HAP-1 (cell line): ENCODE data around the gene ASTN2.

ENCODE experiments used
- DNase-seq, 2 experiments: peaks; one replicate each; pipeline ENCODE4 v3.0.0-alpha.2; 2016 to 2020; ENCODE audit warnings: low spot score in 2 of 2
- H3K27me3 ChIP-seq: fragments of 250-450 bp; sonication (Bioruptor Pico); 2 replicates; pipeline ENCODE4 v1.5.1; 2020; ENCODE audit warnings: low read depth, mild to moderate bottlenecking, moderate library complexity
- H3K36me3 ChIP-seq: fragments of 250-450 bp; sonication (Bioruptor Pico); replicated peaks from 2 replicates; pipeline ENCODE4 v1.5.1; 2020; ENCODE audit warnings: mild to moderate bottlenecking
- H3K4me1 ChIP-seq: fragments of 250-450 bp; sonication (Bioruptor Pico); 2 replicates; pipeline ENCODE4 v1.5.1; 2020; ENCODE audit warnings: mild to moderate bottlenecking
- H3K4me3 ChIP-seq: fragments of 250-450 bp; sonication (Bioruptor Pico); 2 replicates; pipeline ENCODE4 v1.5.1; 2020; ENCODE audit warnings: mild to moderate bottlenecking, moderate library complexity
- H3K9me3 ChIP-seq: fragments of 250-450 bp; sonication (Bioruptor Pico); 2 replicates; pipeline ENCODE4 v1.5.1; 2020; ENCODE audit warnings: mild to moderate bottlenecking, moderate library complexity
- in situ Hi-C: fragments of 300-500 bp; cut with MboI; formaldehyde crosslinking; loops from 3 replicates; pipeline ENCODE4 v1.14.3; 2020; ENCODE audit warnings: low sequenced_read_pairs, inconsistent platforms, mixed read lengths

Gene ASTN2

DNA sequence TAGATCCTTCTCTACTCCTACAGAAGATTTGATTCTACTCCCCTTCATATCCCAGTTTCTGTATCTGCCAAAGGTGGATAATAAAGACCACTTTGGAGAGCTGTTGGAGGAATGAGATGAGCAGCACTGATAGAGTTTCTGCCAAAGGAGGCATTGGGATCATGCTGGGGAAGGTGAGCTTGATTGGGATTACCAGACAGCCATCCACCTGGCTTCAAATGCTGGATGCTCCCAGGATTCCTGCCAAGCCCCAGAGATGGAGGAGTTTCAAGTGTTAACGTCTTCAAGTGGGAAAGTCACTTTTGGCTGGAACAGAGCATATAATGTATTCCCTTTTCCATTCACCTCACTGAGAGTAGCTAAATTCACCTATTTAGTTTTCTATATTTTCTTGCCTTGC is 379.3 kb downstream of the ASTN2 start:
- no peaks in the 10 kb centered on the region for H3K27me3 ChIP-seq
- no peak for DNase-seq
- no peaks in the 10 kb centered on the region for H3K4me1 ChIP-seq
- no peaks in the 10 kb centered on the region for H3K36me3 ChIP-seq
- no peak overlapping the region for H3K4me3 ChIP-seq
- no peaks in the 10 kb centered on the region for H3K9me3 ChIP-seq
- in situ Hi-C loops = no loop called here

DNA sequence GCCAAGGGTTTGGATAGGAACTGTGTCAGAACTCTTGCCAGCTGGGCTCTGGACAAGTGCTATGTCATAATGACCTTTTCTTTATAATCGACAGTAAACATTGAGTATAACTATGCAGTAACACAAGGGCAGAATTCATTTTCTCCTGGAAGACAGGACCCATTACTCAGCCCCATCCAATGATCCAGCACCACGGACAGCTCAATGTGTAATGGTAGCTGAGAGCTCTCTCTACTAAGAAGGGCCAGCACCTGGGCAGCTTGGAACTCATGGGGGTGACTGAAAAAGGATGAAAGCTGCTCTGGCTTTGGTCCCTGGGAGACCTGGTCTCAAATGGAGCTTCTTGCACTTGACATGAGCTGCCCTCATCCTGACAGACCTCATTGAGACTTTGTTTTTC is 380.0 kb downstream of the ASTN2 start:
- DNase-seq = peak in 1 of 2 experiments; percentile 36
- H3K36me3 ChIP-seq = no peaks in the 10 kb centered on the region
- no peaks in the 10 kb centered on the region for H3K4me1 ChIP-seq
- H3K4me3 ChIP-seq = no peak overlapping the region
- in situ Hi-C loops = no loop called here
- no peaks in the 10 kb centered on the region for H3K27me3 ChIP-seq
- H3K9me3 ChIP-seq = no peaks in the 10 kb centered on the region

DNA sequence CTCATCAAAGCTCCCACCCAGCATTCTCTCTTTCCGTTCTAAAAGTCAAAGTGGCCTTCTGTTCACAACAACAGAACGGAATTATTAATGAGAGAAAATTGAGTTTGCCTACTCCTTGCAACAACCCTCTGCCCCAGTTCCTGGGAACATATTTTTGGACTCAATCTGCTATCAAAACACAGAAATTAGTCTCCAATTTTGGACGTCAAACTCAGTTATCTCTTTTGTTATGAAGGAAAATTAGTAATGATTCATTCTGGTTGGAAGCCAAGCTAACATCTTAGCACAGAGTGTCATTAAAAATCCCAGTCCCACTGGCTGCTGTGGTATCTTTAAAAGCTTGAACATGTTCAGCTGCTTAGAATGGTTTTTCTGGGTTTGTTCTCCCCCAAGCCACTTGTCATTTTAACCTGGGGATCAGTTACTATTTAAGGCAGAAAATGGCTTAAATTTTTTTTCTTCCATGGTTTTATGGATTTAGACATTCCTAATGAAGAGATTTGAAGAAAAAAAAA is 384.5 kb downstream of the ASTN2 start:
- no peak for DNase-seq
- H3K4me1 ChIP-seq = no peaks in the 10 kb centered on the region
- in situ Hi-C loops = no loop called here
- H3K9me3 ChIP-seq = no peaks in the 10 kb centered on the region
- no peaks in the 10 kb centered on the region for H3K27me3 ChIP-seq
- H3K36me3 ChIP-seq = no peaks in the 10 kb centered on the region
- no peak overlapping the region for H3K4me3 ChIP-seq

DNA sequence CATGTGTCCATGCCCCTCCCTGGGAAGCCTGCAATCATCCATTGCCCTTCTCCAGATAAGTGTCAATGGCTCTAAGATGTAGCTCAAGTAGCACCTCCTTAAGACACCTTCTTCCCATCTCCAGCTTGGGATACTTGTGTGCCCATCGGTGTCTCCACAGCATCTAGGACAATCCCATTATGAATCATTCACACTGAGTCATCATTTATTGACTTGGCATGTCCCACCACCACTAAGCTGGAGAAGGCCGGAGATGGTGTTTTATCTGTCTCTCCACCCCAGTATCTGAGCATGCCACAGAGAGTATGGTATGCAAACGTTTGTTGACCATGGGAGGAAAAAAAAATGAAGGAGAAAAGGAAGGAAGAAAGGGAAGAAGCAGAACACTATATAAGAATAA is 385.5 kb downstream of the ASTN2 start:
- H3K9me3 ChIP-seq = no peaks in the 10 kb centered on the region
- no peak overlapping the region for H3K4me3 ChIP-seq
- in situ Hi-C loops = no loop called here
- no peaks in the 10 kb centered on the region for H3K4me1 ChIP-seq
- H3K36me3 ChIP-seq = no peaks in the 10 kb centered on the region
- H3K27me3 ChIP-seq = no peaks in the 10 kb centered on the region
- no peak for DNase-seq

DNA sequence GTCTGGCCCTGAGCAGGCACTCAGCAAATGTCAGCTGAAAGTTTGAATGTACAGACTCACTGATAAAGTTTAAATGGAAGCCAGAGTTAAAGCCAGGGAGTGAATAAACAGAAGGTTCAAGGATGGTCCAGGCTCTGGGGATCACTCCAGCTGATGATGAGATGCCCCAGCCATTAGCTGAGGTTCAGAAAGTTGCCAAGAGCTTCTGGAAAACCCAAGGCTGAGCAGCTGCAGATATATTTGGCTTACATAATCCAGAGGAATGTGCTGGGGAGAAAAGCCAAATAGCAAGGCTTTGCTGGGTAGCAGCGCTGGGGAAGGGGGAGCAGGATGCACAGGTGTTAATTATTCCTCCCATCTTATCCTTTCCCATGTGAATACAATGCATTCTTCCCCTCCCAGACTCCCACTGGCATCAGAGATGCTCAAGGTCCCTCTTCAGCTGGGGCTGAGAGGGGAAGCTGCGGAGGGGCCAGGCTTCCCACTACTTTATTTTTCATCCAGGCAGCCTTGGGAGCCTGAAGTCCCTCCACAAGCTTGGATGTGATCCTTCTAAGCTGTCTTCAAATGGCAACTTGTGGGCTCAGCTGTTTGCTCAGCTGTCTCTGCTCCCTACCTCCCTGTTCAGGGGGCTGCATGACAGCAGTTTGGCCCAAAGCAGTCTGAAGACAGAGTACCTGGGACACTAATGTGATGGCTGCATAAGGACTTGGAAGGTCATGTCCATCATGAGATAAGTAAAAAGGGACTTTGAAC is 386.6 kb downstream of the ASTN2 start:
- in situ Hi-C loops = no loop called here
- DNase-seq = no peak
- H3K36me3 ChIP-seq = no peaks in the 10 kb centered on the region
- no peaks in the 10 kb centered on the region for H3K4me1 ChIP-seq
- H3K9me3 ChIP-seq = no peaks in the 10 kb centered on the region
- no peaks in the 10 kb centered on the region for H3K27me3 ChIP-seq
- no peak overlapping the region for H3K4me3 ChIP-seq

DNA sequence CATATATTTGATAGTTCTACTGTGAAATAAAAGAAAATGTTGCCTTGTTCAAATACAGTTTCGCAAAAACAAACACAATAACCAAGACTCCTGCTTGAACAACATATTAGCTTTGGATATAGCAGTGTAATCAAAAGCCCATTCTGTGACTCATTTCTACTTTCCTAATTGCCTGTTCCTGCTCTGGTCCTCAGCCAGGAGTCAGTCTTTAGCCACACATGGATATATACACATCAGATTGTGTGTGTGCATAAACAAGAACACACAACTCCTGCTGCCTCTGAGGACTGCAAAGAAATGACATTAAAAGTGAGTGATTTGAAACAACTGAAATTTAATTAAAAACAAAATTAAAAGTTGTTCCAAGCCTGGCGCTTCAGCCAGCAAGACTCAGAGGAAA is 393.0 kb downstream of the ASTN2 start:
- in situ Hi-C loops = no loop called here
- DNase-seq = no peak

DNA sequence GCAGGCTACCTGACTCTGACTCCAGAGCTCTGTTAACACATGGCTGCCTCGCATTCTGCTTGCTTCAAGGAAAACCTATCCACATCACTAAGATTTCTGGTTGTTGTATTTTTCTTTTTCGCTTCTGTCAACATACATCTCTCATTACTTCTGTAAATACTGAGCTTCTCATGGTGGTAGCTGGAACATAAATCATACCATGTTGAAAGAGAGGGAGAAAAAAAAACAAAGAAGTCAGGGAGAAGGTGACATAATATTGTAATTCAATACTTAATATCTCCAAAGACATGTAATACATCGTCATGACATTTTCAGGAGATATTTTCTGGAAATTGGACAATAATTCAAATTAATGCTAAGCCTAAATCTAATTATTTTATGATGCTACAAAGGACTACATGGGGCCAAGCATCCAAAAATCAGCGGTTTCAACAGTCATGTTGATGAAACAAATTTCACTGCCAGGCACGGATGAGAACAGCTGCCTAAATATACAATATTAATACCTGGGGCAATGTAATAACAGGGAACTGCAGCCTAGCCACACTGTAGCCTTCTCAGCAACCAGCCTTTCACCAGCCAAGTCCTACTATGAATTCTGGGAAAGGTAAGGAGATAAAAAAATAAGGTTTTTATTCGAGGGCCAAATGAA is 395.8 kb downstream of the ASTN2 start:
- no peaks in the 10 kb centered on the region for H3K9me3 ChIP-seq
- DNase-seq = no peak
- no peak overlapping the region for H3K4me3 ChIP-seq
- in situ Hi-C loops = no loop called here
- no peaks in the 10 kb centered on the region for H3K27me3 ChIP-seq
- H3K4me1 ChIP-seq = no peaks in the 10 kb centered on the region
- no peaks in the 10 kb centered on the region for H3K36me3 ChIP-seq

More for the DNA sequence above, 393.0 kb downstream of the ASTN2 start:
- Histone ChIP-seq H3K36me3 (no peaks in the 10 kb centered on the region), H3K9me3 (no peaks in the 10 kb centered on the region), H3K4me3 (no peak overlapping the region), H3K27me3 (no peaks in the 10 kb centered on the region), H3K4me1 (no peaks in the 10 kb centered on the region)

DNA sequence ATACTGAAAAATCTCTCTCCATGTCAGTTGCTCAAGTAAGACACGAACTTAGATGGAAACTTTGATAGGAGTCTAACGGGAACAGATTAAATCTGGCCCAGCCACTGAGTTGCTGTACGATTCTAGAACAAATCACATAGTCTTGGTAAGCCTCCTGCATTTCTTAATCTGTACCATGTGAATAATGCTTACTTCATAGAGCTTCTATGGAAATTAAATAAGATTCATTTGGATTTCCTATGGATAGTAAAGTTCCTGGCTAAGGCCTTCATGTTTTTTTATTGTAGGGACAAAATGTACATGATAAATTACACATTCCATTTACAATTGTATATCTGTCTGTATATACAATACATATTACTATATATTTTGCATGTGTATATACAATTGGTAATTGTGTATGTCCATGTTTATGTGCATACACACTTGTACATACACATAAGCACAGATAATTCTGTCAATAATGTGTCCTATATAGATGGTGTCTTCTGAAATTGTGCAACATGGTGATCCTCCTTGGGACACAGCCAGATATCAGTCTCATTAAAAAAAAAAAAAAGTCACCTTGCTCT is 397.4 kb downstream of the ASTN2 start:
- H3K9me3 ChIP-seq = no peaks in the 10 kb centered on the region
- in situ Hi-C loops = no loop called here
- DNase-seq = no peak
- H3K36me3 ChIP-seq = no peaks in the 10 kb centered on the region
- no peaks in the 10 kb centered on the region for H3K27me3 ChIP-seq
- H3K4me3 ChIP-seq = no peak overlapping the region
- H3K4me1 ChIP-seq = no peaks in the 10 kb centered on the region

DNA sequence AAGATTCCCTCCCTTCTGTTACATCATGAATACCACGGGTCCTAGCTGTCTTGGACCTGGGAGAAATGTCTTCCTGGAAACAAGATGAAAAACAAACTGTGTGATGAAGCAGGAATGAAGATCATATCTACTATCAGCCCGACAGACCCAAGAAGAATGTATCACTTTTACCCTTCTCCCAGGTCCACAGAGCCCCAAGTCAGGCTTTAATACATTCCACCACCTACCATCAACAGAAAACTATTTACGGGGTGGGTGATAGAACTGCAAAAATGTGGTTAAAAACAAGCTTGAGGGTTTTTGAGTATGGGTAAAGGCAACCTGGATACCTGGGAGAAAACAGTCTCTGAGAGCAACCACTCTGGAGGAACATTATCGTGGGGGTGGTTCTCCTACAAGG is 400.8 kb downstream of the ASTN2 start:
- no peaks in the 10 kb centered on the region for H3K36me3 ChIP-seq
- H3K9me3 ChIP-seq = no peaks in the 10 kb centered on the region
- H3K4me1 ChIP-seq = no peaks in the 10 kb centered on the region
- in situ Hi-C loops = no loop called here
- no peak overlapping the region for H3K4me3 ChIP-seq
- DNase-seq = no peak
- H3K27me3 ChIP-seq = no peaks in the 10 kb centered on the region

DNA sequence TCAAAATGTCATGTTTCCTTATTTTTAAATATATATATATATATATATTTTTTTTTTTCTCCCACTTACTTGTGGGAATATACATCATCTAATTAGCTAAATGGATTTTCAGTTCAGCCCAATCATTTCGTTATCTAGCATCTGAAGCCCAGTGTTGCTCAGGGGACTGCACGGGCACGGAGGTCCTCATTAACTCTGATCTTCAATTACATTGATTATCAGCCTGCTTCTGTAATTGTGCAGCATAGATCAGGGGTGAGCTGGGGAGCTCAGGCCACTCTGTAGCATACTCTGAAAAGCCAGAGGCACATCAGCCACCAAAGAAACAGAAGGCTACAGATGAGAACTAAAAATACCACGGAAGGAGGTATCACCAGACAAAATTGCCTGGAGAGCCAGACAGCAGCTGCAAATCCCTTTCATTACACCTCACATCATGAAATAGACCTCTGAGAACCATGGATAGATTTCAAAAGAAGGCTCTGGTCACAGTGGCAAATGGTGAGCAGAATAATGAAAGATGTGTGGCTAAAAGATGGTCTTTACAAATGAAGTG is 401.3 kb downstream of the ASTN2 start:
- no peak overlapping the region for H3K4me3 ChIP-seq
- no peak for DNase-seq
- H3K36me3 ChIP-seq = no peaks in the 10 kb centered on the region
- in situ Hi-C loops = no loop called here
- H3K27me3 ChIP-seq = no peaks in the 10 kb centered on the region
- H3K4me1 ChIP-seq = no peaks in the 10 kb centered on the region
- H3K9me3 ChIP-seq = no peaks in the 10 kb centered on the region

DNA sequence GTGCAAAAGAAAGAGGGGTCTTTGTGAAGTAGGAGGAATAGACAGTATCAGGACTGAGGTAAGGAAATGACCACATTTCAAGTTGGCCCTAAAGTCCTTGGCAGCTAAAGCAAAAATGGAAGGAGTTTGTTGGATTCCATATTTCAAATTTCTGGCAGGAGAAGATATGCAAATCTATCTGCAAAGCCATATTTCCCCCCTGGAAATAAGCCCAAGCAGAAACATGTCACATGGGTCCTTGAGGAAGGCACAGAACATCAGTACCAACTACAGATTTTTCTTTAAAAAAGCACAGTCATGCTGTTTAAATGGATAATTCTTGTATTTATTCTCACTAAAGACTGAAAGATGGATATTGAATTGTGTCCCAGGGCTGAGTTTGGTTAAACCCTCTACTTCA is 404.8 kb downstream of the ASTN2 start:
- in situ Hi-C loops = no loop called here
- H3K4me3 ChIP-seq = no peak overlapping the region

DNA sequence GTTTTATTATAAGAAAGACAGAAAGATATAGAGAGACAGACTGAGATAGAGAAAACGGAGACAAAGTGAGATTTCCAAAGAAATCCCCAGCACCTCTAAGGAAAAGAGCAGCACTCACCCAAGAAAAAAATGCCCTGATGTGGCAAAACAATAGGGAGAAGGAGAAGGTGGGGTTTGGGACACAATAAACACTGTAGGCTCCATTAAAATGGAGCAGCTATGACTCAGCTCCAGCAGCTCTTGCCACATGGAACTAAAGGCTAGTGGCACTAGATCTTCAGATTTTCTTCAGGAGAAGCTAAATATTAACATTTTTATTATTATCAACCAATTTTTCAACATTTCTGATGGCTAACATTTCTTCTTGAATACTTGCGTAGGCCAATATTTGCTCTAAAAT is 406.0 kb downstream of the ASTN2 start:
- in situ Hi-C loops = no loop called here
- DNase-seq = no peak
- Histone ChIP-seq H3K36me3 (no peaks in the 10 kb centered on the region), H3K4me3 (no peak overlapping the region), H3K9me3 (no peaks in the 10 kb centered on the region), H3K4me1 (no peaks in the 10 kb centered on the region), H3K27me3 (no peaks in the 10 kb centered on the region)

More for the DNA sequence above, 404.8 kb downstream of the ASTN2 start:
- DNase-seq = no peak
- Histone ChIP-seq H3K9me3 (no peaks in the 10 kb centered on the region), H3K4me1 (no peaks in the 10 kb centered on the region), H3K27me3 (no peaks in the 10 kb centered on the region), H3K36me3 (no peaks in the 10 kb centered on the region)

DNA sequence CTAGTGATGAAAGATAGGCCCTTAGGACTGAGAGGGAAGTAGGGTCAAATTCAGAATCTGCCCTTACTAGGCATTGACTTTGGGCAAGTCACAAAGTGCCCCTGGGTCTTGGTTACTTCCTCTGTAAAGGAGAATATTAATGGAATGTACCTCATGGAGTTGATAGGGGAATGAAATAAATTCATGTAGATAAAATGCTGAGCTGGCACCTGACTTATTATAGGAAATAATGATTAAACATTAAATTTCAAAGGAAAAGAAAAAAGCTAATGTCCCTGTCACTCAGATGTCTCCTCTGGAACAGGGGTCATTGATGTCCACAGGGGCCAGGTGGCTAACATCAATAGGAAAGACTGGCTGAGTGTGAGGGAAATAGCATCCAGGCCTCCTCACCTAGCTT is 406.4 kb downstream of the ASTN2 start:
- H3K27me3 ChIP-seq = no peaks in the 10 kb centered on the region
- no peaks in the 10 kb centered on the region for H3K36me3 ChIP-seq
- H3K4me3 ChIP-seq = no peak overlapping the region
- in situ Hi-C loops = no loop called here
- no peaks in the 10 kb centered on the region for H3K4me1 ChIP-seq
- DNase-seq = no peak
- H3K9me3 ChIP-seq = no peaks in the 10 kb centered on the region

DNA sequence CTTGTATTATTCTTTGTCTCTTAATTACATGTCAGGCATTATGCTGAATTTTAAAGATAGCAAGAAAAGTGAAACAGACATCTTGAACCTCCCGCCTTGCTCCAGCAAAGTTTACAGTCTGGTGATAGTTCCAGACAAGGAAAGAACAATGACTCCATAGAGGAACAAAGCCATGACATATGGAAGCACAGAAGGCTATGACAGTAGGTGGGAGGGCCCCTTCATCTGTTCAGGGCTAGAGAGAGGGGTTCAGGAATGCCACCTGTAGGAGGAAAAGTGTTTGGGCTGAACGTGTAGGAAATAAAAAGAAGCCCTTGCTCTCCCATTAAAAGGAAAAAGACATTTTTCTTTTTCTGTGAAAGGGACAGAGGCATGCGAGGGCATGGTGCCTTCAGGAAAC is 412.2 kb downstream of the ASTN2 start:
- Histone ChIP-seq H3K27me3 (no peaks in the 10 kb centered on the region), H3K9me3 (no peaks in the 10 kb centered on the region), H3K4me1 (no peaks in the 10 kb centered on the region), H3K36me3 (no peaks in the 10 kb centered on the region), H3K4me3 (no peak overlapping the region)
- in situ Hi-C loops = no loop called here
- DNase-seq = no peak
